HG03442 (cell line): ENCODE results near the gene FNBP1L.

Source experiments
- ATAC-seq: cut with Tn5 transposase; IDR thresholded peaks from one replicate; pipeline ENCODE4 v1.9.1; 2021; ENCODE audit warnings: mild to moderate bottlenecking, moderate library complexity; ENCODE audit not compliant: unreplicated experiment

Gene FNBP1L

DNA sequence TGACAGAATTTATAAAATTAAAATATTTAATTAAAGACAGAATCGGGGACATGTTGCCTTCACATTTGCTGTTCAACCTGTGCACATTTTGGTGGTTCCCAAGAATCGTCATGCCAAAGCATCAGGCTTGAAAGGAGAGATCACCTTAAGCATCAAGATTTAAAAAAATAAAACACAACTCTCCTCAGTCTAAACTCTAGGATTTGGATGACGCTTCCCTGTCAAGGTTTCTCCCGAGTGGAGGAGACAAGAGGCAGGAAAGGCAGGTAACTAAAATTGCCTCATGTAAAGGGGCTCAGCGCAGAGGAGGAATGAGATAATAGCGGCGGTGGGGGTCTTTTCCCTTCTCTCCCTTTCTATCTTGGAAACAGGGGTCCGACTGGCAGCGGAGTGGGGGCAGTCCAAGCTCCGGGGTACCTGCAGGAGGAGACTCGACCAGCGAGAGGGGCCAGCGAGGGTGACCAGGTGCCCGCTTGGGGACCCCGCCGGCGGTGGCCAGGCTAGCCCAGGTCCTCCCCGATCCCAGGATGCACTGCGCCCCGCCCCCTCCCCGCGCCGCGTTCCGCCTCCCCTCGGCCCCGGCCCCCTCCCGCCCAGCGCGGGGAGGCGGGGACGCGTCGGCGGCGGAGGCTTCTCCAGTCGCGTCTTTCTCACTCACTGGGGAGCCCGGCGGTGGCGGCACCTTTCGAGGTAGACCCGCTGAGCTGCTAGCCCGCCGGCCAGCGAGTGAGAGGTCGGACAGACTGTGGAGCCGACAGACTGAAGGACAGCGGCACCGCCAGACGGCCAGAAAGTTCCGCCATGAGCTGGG, at the start of gene FNBP1L:
Gene FNBP1L (plus strand): TSS at position 638 of the 811 bp plus-strand sequence. CDS start 164 bp downstream, at position 802.
- ATAC-seq, result no peak

GRCh38 chr1:93399781-93400180, 48.1 kb upstream of the FNBP1L start:
- ATAC-seq, result no peak

DNA sequence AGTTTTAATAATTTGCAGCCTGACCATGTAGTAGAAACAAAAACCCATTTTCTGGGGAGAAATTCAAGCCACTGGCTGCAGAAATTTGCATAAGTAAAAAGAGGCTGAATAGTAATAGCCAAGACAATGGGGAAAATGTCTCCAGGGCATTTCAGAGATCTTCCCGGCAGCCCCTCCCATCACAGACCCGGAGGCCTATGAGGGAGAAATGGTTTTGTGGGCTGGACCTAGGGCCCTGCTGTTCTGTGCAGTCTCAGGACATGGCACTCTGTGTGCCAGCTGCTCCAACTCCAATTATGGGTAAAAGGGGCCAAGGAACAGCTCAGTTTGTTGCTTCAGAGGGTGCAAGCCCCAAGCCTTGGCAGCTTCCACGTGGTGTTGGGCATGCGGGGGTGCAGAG, 39.7 kb upstream of the FNBP1L start:
- ATAC-seq, result no peak

GRCh38 chr1:93411000-93411399, 36.9 kb upstream of the FNBP1L start:
- no peak for ATAC-seq

DNA sequence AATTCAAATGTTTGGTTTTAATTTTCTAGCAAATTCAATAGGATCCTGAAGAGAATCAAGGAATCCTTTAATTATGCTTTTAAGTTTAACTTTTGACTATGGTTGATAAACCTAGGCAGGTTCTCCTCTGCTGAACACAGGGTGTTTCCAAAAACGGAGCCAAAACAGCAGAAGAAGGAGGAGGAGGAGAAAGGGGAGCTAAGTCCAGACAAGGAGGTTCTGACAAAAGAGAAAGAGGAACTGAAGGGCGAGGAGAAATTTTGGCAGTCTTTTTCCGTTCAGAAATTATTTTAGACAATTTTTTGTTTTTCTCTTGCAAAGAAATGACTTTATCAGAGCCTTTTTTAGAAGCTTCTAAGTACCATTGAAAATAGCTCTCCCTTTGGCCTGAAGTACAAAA, 33.2 kb upstream of the FNBP1L start:
- no peak for ATAC-seq

GRCh38 chr1:93415296-93415695, 32.6 kb upstream of the FNBP1L start:
- ATAC-seq, result no peak

DNA sequence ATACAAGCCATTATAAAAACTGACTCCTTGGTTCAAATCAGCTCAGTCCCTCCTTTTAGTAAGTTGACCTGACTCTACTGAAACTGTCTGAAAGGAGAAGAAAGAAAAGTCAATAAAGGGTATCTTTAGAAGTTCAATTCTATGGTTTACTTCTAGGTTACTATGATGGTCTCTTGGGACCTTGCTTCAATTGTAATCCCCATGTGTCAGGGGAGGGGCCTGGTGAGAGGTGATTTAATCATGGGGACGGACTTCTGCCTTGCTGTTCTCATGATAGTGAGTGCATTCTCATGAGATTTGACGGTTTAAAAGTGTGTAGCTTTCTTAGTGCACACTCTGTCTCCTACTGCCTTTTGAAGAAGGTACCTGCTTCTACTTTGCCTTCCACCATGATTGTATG, 31.7 kb upstream of the FNBP1L start:
- ATAC-seq, result no peak

DNA sequence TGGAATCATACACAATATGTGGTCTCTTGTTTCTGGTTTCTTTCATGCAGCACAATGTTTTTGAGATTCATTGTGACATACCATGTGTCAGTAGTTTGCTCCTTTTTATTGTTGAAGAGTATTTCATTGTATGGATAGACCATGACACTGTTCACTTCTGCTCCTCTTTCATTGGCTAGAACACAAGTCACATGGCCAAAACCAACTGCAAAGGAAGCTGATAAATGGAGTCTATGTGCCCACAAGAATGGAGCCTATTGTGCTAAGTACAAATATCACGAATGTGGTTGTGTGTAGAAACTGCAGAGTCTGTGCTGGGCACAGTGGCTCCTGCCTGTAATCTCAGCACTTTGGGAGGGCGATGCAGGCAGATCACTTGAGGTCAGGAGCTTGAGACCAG, 28.6 kb upstream of the FNBP1L start:
- ATAC-seq, result no peak

- ATAC-seq, result no peak
Observed at GRCh38 chr1:93420400-93420799, 27.5 kb upstream of the FNBP1L start.

DNA sequence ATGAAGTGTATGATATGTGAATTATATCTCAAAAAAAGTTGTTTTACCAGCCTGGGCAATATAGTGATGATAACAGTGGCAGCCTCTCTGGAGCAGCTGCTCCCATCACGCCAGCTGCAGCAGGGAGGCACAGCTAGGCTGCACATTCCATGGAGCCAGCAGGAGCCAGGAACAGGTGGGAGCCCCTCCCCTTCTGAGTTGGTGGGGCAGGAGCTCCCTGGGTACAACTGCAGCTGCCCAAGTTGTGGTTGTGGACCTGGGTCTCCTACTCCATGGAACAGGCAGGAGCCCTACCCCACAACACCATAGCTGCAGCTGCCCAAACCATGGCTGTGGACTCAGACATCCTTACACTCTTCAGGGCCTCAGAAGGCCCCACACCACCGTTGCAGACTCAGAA, 21.7 kb upstream of the FNBP1L start:
- ATAC-seq, result no peak

GRCh38 chr1:93427656-93428055, 20.3 kb upstream of the FNBP1L start:
- no peak for ATAC-seq

DNA sequence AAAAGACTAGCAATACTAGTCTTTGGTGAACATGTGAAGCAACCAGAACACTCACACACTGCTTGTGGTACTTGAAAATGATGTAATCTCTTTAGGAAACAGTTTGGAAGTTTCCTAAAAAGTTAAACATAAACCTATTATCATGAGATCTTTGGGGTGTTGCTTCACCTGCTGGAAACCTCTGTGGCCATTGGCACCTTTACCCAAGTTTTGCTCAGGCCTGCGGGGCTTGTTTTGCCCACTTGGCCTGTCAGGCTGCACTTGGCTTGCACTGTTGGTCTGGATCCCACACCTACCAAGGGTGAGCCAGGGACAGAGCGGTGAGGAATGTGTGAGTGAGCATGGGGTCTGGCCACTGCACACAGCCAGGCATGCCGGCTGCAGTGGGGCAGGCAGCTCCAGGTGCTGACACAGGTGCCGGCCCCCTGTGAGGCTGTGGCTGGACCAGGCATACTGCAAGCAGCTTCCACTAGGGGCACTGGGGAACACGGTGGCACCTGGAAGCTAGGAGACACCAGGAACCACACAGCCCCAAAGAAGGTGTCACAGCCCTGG, 14.4 kb upstream of the FNBP1L start:
- ATAC-seq, result no peak

- ATAC-seq, result no peak
Observed at GRCh38 chr1:93434088-93434487, 13.8 kb upstream of the FNBP1L start.

GRCh38 chr1:93434987-93435386, 12.9 kb upstream of the FNBP1L start:
- ATAC-seq, result no peak

DNA sequence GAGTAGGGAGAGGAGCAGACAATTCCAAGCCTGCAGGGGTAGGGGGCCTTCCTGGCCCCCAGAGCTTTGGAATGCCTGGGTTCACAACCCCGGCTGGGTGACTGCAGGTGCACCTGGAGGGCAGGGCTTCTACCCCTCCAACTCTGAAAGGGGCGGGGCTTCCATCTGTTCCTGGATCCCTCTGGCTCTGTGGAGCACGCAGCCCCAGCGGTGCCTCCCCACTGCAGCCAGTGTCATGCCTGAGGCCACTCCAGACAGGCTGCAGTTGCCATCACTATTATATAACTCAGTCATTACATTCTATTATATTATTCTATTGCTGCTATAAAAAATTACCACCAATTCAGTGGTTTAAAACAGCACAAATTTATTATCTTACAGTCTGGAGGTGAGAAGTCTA, 12.5 kb upstream of the FNBP1L start:
- no peak for ATAC-seq

GRCh38 chr1:93436496-93436895, 11.4 kb upstream of the FNBP1L start:
- ATAC-seq, result no peak

- ATAC-seq, result no peak
Observed at GRCh38 chr1:93437976-93438605, 9.8 kb upstream of the FNBP1L start.

DNA sequence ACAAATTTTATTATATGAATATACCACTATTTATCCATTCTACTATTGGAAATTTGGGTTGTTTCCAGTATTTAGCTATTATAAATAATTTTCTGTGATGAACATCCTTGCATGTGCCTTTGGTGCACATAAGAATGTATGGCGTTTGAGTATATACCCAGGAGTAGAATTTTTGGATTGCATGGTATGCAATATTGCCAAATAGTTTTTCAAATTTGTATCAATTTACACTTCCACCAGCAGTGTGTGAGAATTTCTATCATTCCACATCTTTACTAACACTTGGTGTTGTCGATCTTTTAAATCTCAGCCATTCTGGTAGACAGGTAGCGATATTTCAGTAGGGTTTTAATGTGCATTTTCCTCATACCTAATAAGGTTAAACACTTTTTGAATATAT, 9.2 kb upstream of the FNBP1L start:
- no peak for ATAC-seq

DNA sequence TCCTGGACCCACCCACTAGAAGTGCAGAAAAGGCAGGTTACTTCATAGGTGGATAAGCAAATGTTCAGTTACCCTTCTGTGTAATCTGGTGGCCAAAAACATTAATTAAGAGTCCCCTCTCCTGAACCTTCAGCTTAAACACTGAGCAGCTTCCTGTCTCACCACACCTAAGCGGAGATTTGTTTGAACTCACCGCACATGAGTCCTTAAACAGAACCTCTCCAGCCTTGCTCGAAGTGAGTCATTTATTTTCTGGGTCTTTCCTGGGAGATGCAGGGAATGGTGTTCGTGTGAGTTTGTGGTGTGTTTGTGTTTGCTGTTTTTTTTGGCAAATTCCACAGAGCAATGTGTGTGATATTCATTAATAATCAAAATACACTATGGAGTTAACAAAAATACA, 7.6 kb upstream of the FNBP1L start:
- no peak for ATAC-seq

GRCh38 chr1:93440706-93441105, 7.2 kb upstream of the FNBP1L start:
- ATAC-seq, result no peak

GRCh38 chr1:93441589-93441988, 6.3 kb upstream of the FNBP1L start:
- no peak for ATAC-seq

DNA sequence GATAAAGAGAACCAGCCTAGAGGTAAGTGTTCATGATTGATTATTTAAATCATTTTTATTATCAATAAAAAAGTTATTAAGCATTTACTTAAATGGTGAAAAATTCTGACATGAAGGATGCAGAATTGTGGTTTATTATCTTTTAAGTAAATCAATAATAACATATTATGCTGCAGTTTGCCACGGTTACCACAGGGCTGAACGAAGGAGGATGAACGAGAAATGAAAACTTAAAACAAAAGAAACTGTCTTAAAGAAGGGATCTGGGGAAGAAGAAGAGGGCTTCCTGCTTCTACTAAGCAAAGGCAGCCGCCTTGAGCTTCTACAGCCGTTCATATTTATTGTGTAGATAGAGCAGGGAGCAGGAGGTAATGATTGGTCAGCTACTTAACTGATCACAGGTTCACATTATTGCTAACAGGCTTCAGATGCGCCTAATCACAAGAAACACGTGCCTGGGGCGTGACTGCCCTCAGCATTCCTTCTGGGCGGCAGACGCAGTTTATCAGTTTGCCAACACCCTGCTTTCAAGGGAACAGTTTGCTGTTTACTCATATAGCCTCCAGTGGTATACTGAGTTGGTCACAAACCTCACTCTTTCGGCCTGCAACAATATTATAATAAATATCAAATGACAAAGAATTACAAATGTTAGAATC, 5.8 kb upstream of the FNBP1L start:
- no peak for ATAC-seq
